ENCODE measurements around the gene TMEM31.

TMEM31 gene

GRCh38 chrX:103722505-103722904, 11.8 kb downstream of the TMEM31 start:
- Histone ChIP-seq H3K27me3 (ENCODE audit: low read length) (no peaks in the 10 kb centered on the region), H3K4me2 (ENCODE audit: low read depth, low read length, poor library complexity, severe bottlenecking) (no peak overlapping the region), H3K27ac (ENCODE audit: low read depth, low read length) (no peak overlapping the region), H3F3A (ENCODE audit: insufficient read depth) (no peaks in the 10 kb centered on the region), H3K9ac (ENCODE audit: low read length) (no peak overlapping the region), H4K20me1 (ENCODE audit: low read depth, low read length) (no peaks in the 10 kb centered on the region), H2AFZ (ENCODE audit: low read depth, low read length, severe bottlenecking) (no peak overlapping the region), H3K9me3 (ENCODE audit: insufficient read depth, low read length) (no peaks in the 10 kb centered on the region), H3K36me3 (ENCODE audit: low read length) (no peaks in the 10 kb centered on the region), H3K79me2 (ENCODE audit: insufficient read depth, low read length) (no peaks in the 10 kb centered on the region), H3K9me2 (replicated peaks; ENCODE audit: insufficient read depth, low read length) (no peaks in the 10 kb centered on the region), H3K4me3 (ENCODE audit: insufficient read depth, low read length, poor library complexity, severe bottlenecking) (no peak overlapping the region)
- no peak for TF ChIP-seq CTCF (IDR thresholded peaks at IDR 0.05; ENCODE audit: insufficient read depth, low read length, poor library complexity, severe bottlenecking)
- no peak for TF ChIP-seq EZH2phosphoT487 (conservative IDR thresholded peaks at IDR 0.05; ENCODE audit: low read length)

GRCh38 chrX:103726477-103726876, 15.8 kb downstream of the TMEM31 start:
- Histone ChIP-seq H2AFZ (ENCODE audit: low read depth, low read length, severe bottlenecking) (no peak overlapping the region), H3K79me2 (ENCODE audit: insufficient read depth, low read length) (no peaks in the 10 kb centered on the region), H3K9ac (ENCODE audit: low read length) (no peak overlapping the region), H3K9me2 (replicated peaks; ENCODE audit: insufficient read depth, low read length) (no peaks in the 10 kb centered on the region), H3K4me2 (ENCODE audit: low read depth, low read length, poor library complexity, severe bottlenecking) (no peak overlapping the region), H4K20me1 (ENCODE audit: low read depth, low read length) (no peaks in the 10 kb centered on the region), H3K36me3 (ENCODE audit: low read length) (no peaks in the 10 kb centered on the region), H3K4me3 (ENCODE audit: insufficient read depth, low read length, poor library complexity, severe bottlenecking) (no peak overlapping the region), H3F3A (ENCODE audit: insufficient read depth) (no peaks in the 10 kb centered on the region), H3K9me3 (ENCODE audit: insufficient read depth, low read length) (no peaks in the 10 kb centered on the region), H3K27ac (ENCODE audit: low read depth, low read length) (no peak overlapping the region), H3K27me3 (ENCODE audit: low read length) (no peaks in the 10 kb centered on the region)
- TF ChIP-seq EZH2phosphoT487 (conservative IDR thresholded peaks at IDR 0.05; ENCODE audit: low read length) (no peak), CTCF (IDR thresholded peaks at IDR 0.05; ENCODE audit: insufficient read depth, low read length, poor library complexity, severe bottlenecking) (no peak)

- Histone ChIP-seq H3K4me3 (ENCODE audit: insufficient read depth, low read length, poor library complexity, severe bottlenecking) (no peak overlapping the region), H3K27ac (ENCODE audit: low read depth, low read length) (no peak overlapping the region), H3K9ac (ENCODE audit: low read length) (no peak overlapping the region), H3K36me3 (ENCODE audit: low read length) (no peaks in the 10 kb centered on the region), H3K9me3 (ENCODE audit: insufficient read depth, low read length) (no peaks in the 10 kb centered on the region), H2AFZ (ENCODE audit: low read depth, low read length, severe bottlenecking) (no peak overlapping the region), H3F3A (ENCODE audit: insufficient read depth) (no peaks in the 10 kb centered on the region), H3K79me2 (ENCODE audit: insufficient read depth, low read length) (no peaks in the 10 kb centered on the region), H4K20me1 (ENCODE audit: low read depth, low read length) (no peaks in the 10 kb centered on the region), H3K27me3 (ENCODE audit: low read length) (no peaks in the 10 kb centered on the region), H3K4me2 (ENCODE audit: low read depth, low read length, poor library complexity, severe bottlenecking) (no peak overlapping the region), H3K9me2 (replicated peaks; ENCODE audit: insufficient read depth, low read length) (no peaks in the 10 kb centered on the region)
- TF ChIP-seq CTCF (IDR thresholded peaks at IDR 0.05; ENCODE audit: insufficient read depth, low read length, poor library complexity, severe bottlenecking) (no peak), EZH2phosphoT487 (conservative IDR thresholded peaks at IDR 0.05; ENCODE audit: low read length) (no peak)
Measured at GRCh38 chrX:103727115-103727514, 16.4 kb downstream of the TMEM31 start.
